Esophagus squamous epithelium (tissue), 4 donors: ENCODE measurements around the gene MTX1.

Experiments
- POLR2A ChIP-seq, 4 donors: fragments of 450-650 bp; IDR thresholded peaks; one replicate each; pipeline ENCODE4 v1.6.1; 2017; ENCODE audit warnings: antibody characterized with exemption in 4 of 4, mild to moderate bottlenecking in 4 of 4, moderate library complexity in 3 of 4
- TF ChIP-seq, protein P1 (sequence below), 6 experiments: fragments of 450-650 bp in 4 of 6; fragments of 200-600 bp in 2 of 6; sonication (generic) in 2 of 6; IDR thresholded peaks; one replicate each; pipeline ENCODE4 v1.5.1; 2016 to 2019; ENCODE audit warnings: antibody characterized with exemption in 6 of 6, mild to moderate bottlenecking in 4 of 6, moderate library complexity in 4 of 6

- TF ChIP-seq POLR2A (IDR thresholded peaks at IDR 0.05), result no peak
- TF ChIP-seq, protein P1, sequence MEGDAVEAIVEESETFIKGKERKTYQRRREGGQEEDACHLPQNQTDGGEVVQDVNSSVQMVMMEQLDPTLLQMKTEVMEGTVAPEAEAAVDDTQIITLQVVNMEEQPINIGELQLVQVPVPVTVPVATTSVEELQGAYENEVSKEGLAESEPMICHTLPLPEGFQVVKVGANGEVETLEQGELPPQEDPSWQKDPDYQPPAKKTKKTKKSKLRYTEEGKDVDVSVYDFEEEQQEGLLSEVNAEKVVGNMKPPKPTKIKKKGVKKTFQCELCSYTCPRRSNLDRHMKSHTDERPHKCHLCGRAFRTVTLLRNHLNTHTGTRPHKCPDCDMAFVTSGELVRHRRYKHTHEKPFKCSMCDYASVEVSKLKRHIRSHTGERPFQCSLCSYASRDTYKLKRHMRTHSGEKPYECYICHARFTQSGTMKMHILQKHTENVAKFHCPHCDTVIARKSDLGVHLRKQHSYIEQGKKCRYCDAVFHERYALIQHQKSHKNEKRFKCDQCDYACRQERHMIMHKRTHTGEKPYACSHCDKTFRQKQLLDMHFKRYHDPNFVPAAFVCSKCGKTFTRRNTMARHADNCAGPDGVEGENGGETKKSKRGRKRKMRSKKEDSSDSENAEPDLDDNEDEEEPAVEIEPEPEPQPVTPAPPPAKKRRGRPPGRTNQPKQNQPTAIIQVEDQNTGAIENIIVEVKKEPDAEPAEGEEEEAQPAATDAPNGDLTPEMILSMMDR (IDR thresholded peaks at IDR 0.05), result no peak
Observed at GRCh38 chr1:155183775-155184221, 24.7 kb upstream of the MTX1 start.
